Measurements from ENCODE around the gene JAKMIP2.

JAKMIP2 gene

DNA sequence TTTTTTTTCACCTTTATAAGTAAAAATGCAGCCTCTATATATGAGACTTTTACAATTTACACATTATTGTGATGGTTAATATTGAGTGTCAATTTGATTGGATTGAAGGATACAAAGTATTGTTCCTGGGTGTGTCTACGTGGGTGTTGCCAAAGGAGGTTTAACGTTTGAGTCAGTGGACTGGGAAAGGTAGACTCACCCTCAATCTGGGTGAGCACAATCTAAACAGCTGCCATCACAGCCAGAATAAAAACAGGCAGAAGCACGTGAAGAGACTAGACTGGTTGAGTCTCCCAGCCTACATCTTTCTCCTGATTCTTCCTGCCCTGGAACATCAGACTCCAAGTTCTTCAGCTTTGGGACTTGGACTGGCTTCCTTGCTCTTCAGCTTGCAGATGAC, 139.9 kb downstream of the JAKMIP2 start:
- Histone ChIP-seq H3K9ac (ENCODE audit: low read length) (no peak overlapping the region), H3K4me2 (ENCODE audit: low read length) (no peak overlapping the region), H3K79me1 (ENCODE audit: low read length) (no peaks in the 10 kb centered on the region), H3K27ac (ENCODE audit: low read depth, low read length) (no peak overlapping the region), H2BK5ac (ENCODE audit: low read depth, low read length, poor library complexity) (no peak overlapping the region), H2AFZ (ENCODE audit: insufficient read depth, low read length, poor library complexity) (no peak overlapping the region), H4K8ac (ENCODE audit: low read depth, low read length) (no peak overlapping the region), H3K18ac (ENCODE audit: low read length) (no peak overlapping the region), H3K9me3 (ENCODE audit: insufficient read depth, low read depth, low read length) (no peaks in the 10 kb centered on the region), H3K14ac (ENCODE audit: low read length) (no peak overlapping the region), H3K36me3 (ENCODE audit: control insufficient read depth in 1 of 2, insufficient read depth in 2 of 2, low read length in 2 of 2) (no peaks in the 10 kb centered on the region), H3K4me3 (ENCODE audit: low read depth, low read length) (no peak overlapping the region), H3K79me2 (ENCODE audit: control insufficient read depth, insufficient read depth, low read length, poor library complexity) (no peaks in the 10 kb centered on the region), H2BK120ac (ENCODE audit: insufficient read depth, low read length, poor library complexity) (no peak overlapping the region), H3K27me3 (ENCODE audit: insufficient read depth, low read length) (no peaks in the 10 kb centered on the region), H3K4ac (ENCODE audit: low read depth, low read length) (no peak overlapping the region), H4K12ac (ENCODE audit: low read depth, low read length) (no peak overlapping the region), H2AK5ac (ENCODE audit: low read length) (no peak overlapping the region), H4K91ac (ENCODE audit: low read depth, low read length) (no peak overlapping the region), H3K4me1 (ENCODE audit: control insufficient read depth in 1 of 2, insufficient read depth in 2 of 2, low read length in 2 of 2) (no peaks in the 10 kb centered on the region), H2BK12ac (ENCODE audit: low read length) (no peak overlapping the region), H3K23ac (ENCODE audit: low read length) (no peak overlapping the region)
- no CpG with 5 or more reads among the region's 3 CpGs for WGBS (ENCODE audit: extremely low coverage, insufficient coverage, insufficient read length)
- DNase-seq: no peak

DNA sequence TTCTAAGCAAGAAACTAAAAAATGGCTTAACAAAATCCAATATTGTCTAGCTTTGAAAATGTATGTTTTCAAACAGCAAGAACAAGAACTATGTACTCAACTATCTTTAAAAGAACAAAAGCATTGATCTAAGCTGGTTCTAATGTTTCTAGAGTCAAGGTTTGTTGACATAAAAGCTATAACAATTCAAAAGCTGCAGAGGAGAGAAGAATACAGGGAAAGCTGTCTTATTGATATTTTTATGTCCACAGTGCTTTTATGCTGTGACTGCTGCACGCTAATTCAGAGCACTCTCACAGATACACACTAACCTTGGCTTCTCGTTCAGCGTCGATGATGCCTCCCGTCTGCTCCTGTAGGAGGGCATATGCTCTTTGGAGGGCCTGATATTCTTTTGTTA, 143.2 kb downstream of the JAKMIP2 start:
- WGBS (ENCODE audit: extremely low coverage, insufficient coverage, insufficient read length): no CpG with 5 or more reads among the region's 5 CpGs
- H4K8ac ChIP-seq (ENCODE audit: low read depth, low read length): no peak overlapping the region
- H2BK120ac ChIP-seq (ENCODE audit: insufficient read depth, low read length, poor library complexity): no peak overlapping the region
- no peaks in the 10 kb centered on the region for H3K9me3 ChIP-seq (ENCODE audit: insufficient read depth, low read depth, low read length)
- no peak overlapping the region for H3K23ac ChIP-seq (ENCODE audit: low read length)
- no peak overlapping the region for H3K18ac ChIP-seq (ENCODE audit: low read length)
- H3K79me1 ChIP-seq (ENCODE audit: low read length): no peaks in the 10 kb centered on the region
- DNase-seq: no peak
- H3K27me3 ChIP-seq (ENCODE audit: insufficient read depth, low read length): no peaks in the 10 kb centered on the region
- no peak overlapping the region for H3K4ac ChIP-seq (ENCODE audit: low read depth, low read length)
- H3K79me2 ChIP-seq (ENCODE audit: control insufficient read depth, insufficient read depth, low read length, poor library complexity): no peaks in the 10 kb centered on the region
- H2BK12ac ChIP-seq (ENCODE audit: low read length): no peak overlapping the region
- H3K4me1 ChIP-seq (ENCODE audit: control insufficient read depth in 1 of 2, insufficient read depth in 2 of 2, low read length in 2 of 2): no peaks in the 10 kb centered on the region
- no peaks in the 10 kb centered on the region for H3K36me3 ChIP-seq (ENCODE audit: control insufficient read depth in 1 of 2, insufficient read depth in 2 of 2, low read length in 2 of 2)
- H2BK5ac ChIP-seq (ENCODE audit: low read depth, low read length, poor library complexity): no peak overlapping the region
- no peak overlapping the region for H3K4me3 ChIP-seq (ENCODE audit: low read depth, low read length)
- H2AFZ ChIP-seq (ENCODE audit: insufficient read depth, low read length, poor library complexity): no peak overlapping the region
- no peak overlapping the region for H3K14ac ChIP-seq (ENCODE audit: low read length)
- H3K9ac ChIP-seq (ENCODE audit: low read length): no peak overlapping the region
- H3K4me2 ChIP-seq (ENCODE audit: low read length): no peak overlapping the region
- no peak overlapping the region for H4K12ac ChIP-seq (ENCODE audit: low read depth, low read length)
- no peak overlapping the region for H3K27ac ChIP-seq (ENCODE audit: low read depth, low read length)
- H4K91ac ChIP-seq (ENCODE audit: low read depth, low read length): no peak overlapping the region
- no peak overlapping the region for H2AK5ac ChIP-seq (ENCODE audit: low read length)

- Histone ChIP-seq H4K91ac (ENCODE audit: low read depth, low read length) (no peak overlapping the region), H3K27me3 (ENCODE audit: insufficient read depth, low read length) (no peaks in the 10 kb centered on the region), H3K4ac (ENCODE audit: low read depth, low read length) (no peak overlapping the region), H3K4me3 (ENCODE audit: low read depth, low read length) (no peak overlapping the region), H4K12ac (ENCODE audit: low read depth, low read length) (no peak overlapping the region), H2BK5ac (ENCODE audit: low read depth, low read length, poor library complexity) (no peak overlapping the region), H3K79me2 (ENCODE audit: control insufficient read depth, insufficient read depth, low read length, poor library complexity) (no peaks in the 10 kb centered on the region), H3K9ac (ENCODE audit: low read length) (no peak overlapping the region), H2AFZ (ENCODE audit: insufficient read depth, low read length, poor library complexity) (no peak overlapping the region), H3K4me1 (ENCODE audit: control insufficient read depth in 1 of 2, insufficient read depth in 2 of 2, low read length in 2 of 2) (no peaks in the 10 kb centered on the region), H3K9me3 (ENCODE audit: insufficient read depth, low read depth, low read length) (no peaks in the 10 kb centered on the region), H3K23ac (ENCODE audit: low read length) (no peak overlapping the region), H3K18ac (ENCODE audit: low read length) (no peak overlapping the region), H2AK5ac (ENCODE audit: low read length) (no peak overlapping the region), H2BK12ac (ENCODE audit: low read length) (no peak overlapping the region), H2BK120ac (ENCODE audit: insufficient read depth, low read length, poor library complexity) (no peak overlapping the region), H3K14ac (ENCODE audit: low read length) (no peak overlapping the region), H3K79me1 (ENCODE audit: low read length) (no peaks in the 10 kb centered on the region), H3K4me2 (ENCODE audit: low read length) (no peak overlapping the region), H3K27ac (ENCODE audit: low read depth, low read length) (no peak overlapping the region), H4K8ac (ENCODE audit: low read depth, low read length) (no peak overlapping the region), H3K36me3 (ENCODE audit: control insufficient read depth in 1 of 2, insufficient read depth in 2 of 2, low read length in 2 of 2) (no peaks in the 10 kb centered on the region)
- no peak for DNase-seq
- no CpG with 5 or more reads among the region's 3 CpGs for WGBS (ENCODE audit: extremely low coverage, insufficient coverage, insufficient read length)
These were observed 145.9 kb downstream of the JAKMIP2 start for GRCh38 chr5:147636729-147636984.

DNA sequence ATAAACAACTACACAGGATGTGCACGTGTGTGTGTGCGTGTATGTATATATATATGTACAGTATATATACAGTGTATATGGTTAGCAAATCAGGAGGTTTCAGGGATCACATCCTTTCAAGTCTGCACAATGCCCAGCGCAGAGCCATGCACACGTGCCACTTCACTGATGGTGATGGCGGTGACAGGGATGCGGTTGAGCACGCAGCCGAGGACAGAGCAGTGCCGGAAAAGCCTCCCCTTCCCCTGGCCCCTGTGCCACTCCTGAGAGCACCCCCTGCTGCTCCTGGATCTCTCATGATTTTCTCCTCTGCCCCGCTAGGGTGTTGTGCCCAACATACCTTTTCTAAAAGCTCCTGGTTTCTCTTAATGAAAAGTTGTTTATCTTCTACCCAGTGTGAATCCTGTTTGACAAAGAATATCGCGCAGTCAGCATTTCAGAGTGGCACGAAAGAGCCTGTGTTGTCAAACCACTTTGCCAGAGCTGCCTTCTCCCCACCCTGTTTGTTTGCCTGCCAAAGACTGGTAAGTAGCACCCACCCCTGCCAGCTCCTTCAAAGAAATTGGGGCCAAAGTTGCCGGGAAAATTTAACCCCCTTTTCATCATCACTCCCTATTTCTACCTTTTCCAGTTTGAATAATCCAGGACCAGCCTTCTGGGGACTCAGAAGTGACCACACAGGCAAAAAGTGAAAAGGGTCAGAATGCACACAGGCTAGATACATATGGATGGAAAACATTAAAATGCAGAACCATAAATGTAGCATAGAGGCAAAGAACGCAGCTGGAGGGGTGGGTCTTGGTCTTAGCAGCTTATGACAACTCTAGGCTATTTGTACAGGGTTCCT, 146.4 kb downstream of the JAKMIP2 start:
- H4K8ac ChIP-seq (ENCODE audit: low read depth, low read length): no peak overlapping the region
- H3K18ac ChIP-seq (ENCODE audit: low read length): no peak overlapping the region
- no peak overlapping the region for H3K23ac ChIP-seq (ENCODE audit: low read length)
- H3K79me2 ChIP-seq (ENCODE audit: control insufficient read depth, insufficient read depth, low read length, poor library complexity): no peaks in the 10 kb centered on the region
- no peak overlapping the region for H2AK5ac ChIP-seq (ENCODE audit: low read length)
- H3K36me3 ChIP-seq (ENCODE audit: control insufficient read depth in 1 of 2, insufficient read depth in 2 of 2, low read length in 2 of 2): no peaks in the 10 kb centered on the region
- no peaks in the 10 kb centered on the region for H3K4me1 ChIP-seq (ENCODE audit: control insufficient read depth in 1 of 2, insufficient read depth in 2 of 2, low read length in 2 of 2)
- no peak overlapping the region for H4K12ac ChIP-seq (ENCODE audit: low read depth, low read length)
- no peak overlapping the region for H3K4me3 ChIP-seq (ENCODE audit: low read depth, low read length)
- no peaks in the 10 kb centered on the region for H3K27me3 ChIP-seq (ENCODE audit: insufficient read depth, low read length)
- no peak overlapping the region for H2BK120ac ChIP-seq (ENCODE audit: insufficient read depth, low read length, poor library complexity)
- no peak overlapping the region for H3K4ac ChIP-seq (ENCODE audit: low read depth, low read length)
- H4K91ac ChIP-seq (ENCODE audit: low read depth, low read length): no peak overlapping the region
- WGBS (ENCODE audit: extremely low coverage, insufficient coverage, insufficient read length): no CpG with 5 or more reads among the region's 15 CpGs
- no peak for DNase-seq
- H3K79me1 ChIP-seq (ENCODE audit: low read length): no peaks in the 10 kb centered on the region
- H2BK5ac ChIP-seq (ENCODE audit: low read depth, low read length, poor library complexity): no peak overlapping the region
- no peak overlapping the region for H3K14ac ChIP-seq (ENCODE audit: low read length)
- no peak overlapping the region for H3K27ac ChIP-seq (ENCODE audit: low read depth, low read length)
- H3K9me3 ChIP-seq (ENCODE audit: insufficient read depth, low read depth, low read length): no peaks in the 10 kb centered on the region
- H2BK12ac ChIP-seq (ENCODE audit: low read length): no peak overlapping the region
- no peak overlapping the region for H2AFZ ChIP-seq (ENCODE audit: insufficient read depth, low read length, poor library complexity)
- no peak overlapping the region for H3K9ac ChIP-seq (ENCODE audit: low read length)
- no peak overlapping the region for H3K4me2 ChIP-seq (ENCODE audit: low read length)
